ENCODE data around the gene RINT1. TPM values are rescaled to one million over a fixed set of nuclear protein-coding genes. Genes with fewer than 3 reads are reported as not detected.
"Not testable (repeated sequence)": the region's sequence is repeated elsewhere in the genome, so short reads cannot be mapped to it uniquely, and the experiment has no call there.

RINT1 gene
- polyA plus RNA-seq, 1 donor = 29.4 TPM

GRCh38 chr7:105596866-105597265, 64.9 kb downstream of the RINT1 start:
- DNase-seq = no peak

GRCh38 chr7:105599080-105599479, 67.1 kb downstream of the RINT1 start:
- DNase-seq = not testable (repeated sequence)

DNA sequence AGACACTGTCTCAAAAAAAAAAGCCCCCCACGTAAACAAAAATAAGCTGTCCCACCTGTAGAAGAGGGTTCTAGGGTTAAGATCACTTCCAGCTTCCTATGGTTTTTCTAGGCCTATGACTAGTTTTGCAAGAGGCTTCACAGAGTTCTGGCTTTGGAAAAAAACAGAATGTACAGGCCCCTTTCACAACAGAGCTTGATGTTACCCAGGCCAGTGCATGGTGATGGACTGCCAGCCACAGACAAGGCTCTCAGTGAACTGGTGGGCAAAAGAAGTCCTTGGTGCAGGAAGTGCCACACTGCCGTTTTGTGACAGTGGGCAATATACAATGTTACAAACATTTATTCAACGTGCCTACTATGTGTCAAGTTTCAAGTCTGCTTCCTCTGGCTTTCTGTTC, 67.5 kb downstream of the RINT1 start:
- no peak for DNase-seq

GRCh38 chr7:105600720-105601550, 68.9 kb downstream of the RINT1 start:
- DNase-seq = no peak

- no peak for DNase-seq
These were observed 70.6 kb downstream of the RINT1 start for GRCh38 chr7:105602325-105603305.

GRCh38 chr7:105610165-105610930, 78.3 kb downstream of the RINT1 start:
- DNase-seq = no peak

DNA sequence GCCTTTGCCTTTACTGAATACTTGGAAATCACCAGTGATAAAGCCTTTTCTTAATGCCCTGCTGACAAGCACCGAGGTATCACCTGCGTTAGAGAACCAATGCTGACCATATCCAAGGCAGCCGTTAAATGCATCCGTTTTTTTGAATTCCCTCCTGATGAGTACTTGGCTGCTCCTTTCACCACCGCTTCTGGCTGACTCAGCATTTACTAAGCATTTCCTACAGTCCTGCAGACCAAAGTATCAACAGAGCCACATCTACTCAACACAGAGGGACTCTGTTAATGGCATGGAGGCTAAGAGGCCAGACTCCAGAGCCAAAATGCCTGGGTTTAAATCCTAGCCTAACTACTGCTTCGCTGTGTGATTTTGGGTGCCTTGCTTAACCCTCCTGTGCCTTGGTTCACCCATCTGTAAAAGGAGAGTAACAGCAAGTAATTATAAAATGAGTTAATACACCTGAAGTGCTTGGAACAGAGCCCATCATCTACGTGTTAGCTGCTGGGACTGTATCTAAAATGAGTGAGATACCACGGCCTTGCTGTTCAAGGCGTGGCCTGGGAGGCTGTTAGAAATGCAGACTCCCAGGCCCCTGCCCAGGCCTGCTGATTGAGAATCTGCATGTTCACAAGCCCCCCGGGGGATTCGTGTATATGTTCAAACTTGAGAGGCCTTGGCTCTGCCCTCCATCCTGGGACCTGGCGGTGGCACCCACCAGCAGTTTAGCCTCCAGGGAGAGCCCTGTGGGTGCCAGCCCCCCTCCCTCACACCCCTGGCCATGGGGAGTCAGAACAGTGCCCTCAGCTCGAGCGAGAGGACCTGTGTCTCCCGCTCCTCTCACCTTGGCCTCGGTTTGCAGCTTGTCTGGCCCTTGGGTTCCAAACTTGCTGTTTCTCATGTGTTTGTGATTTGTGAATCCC, 80.1 kb downstream of the RINT1 start:
- no peak for DNase-seq

GRCh38 chr7:105612806-105613205, 80.8 kb downstream of the RINT1 start:
- no peak for DNase-seq

DNA sequence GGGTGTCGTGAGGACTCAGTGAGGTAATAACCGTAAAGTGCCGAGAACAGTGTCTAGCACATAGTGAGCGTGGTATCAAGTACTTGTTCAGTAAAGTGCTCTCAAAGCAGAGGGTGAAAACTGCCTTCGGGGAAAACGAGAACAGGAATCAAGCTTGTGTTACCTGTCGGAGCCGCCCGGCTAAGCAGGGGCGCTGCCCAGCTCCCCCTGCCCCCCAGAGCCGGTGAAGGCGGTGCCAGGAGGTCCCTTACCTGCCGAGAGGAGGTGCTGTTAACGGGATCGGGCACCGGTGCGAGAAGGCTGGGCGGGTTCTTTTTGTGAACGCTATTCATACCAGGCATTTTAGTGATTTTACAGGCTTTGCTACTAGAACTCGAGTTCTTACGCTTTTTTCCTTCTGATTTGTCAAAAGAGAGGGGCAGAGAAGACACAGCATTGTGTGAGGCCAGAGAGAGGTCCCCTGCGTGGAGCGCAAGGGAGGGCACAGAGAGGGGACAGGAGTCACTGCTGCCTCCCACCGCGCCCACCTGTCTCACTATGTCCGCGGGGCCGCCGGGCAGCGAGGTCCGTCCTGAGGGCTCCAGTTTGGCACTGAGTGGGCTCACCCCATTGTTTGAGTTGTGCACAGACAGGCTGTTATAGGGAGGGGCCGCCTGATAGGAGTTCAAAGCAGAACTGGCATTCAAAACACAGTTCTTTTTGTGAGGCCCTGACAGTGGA, 81.8 kb downstream of the RINT1 start:
- DNase-seq = no peak

- DNase-seq = no peak
These were observed 82.4 kb downstream of the RINT1 start for GRCh38 chr7:105614341-105614840.

Other genes with a start within 250 kb of the RINT1 start
- gene SRPK2, start 143.3 kb upstream of the RINT1 start, polyA plus RNA-seq (ENCODE audit: insufficient read length) = 58.7 TPM
- gene PUS7, start 9.9 kb upstream of the RINT1 start, polyA plus RNA-seq (ENCODE audit: insufficient read length) = 25.4 TPM
- 2.2 TPM for gene EFCAB10, start 49.3 kb downstream of the RINT1 start, polyA plus RNA-seq (ENCODE audit: insufficient read length)